HG02970 (cell line): Measurements from ENCODE around the gene KLHL35.
"Not testable (repeated sequence)": the region's sequence is repeated elsewhere in the genome, so short reads cannot be mapped to it uniquely, and the experiment has no call there.

Experiments used
- ATAC-seq: cut with Tn5 transposase; IDR thresholded peaks from one replicate; pipeline ENCODE4 v1.9.1; 2021; ENCODE audit warnings: mild to moderate bottlenecking, moderate library complexity, moderate number of reproducible peaks; ENCODE audit not compliant: unreplicated experiment, low FRiP score

The KLHL35 gene

GRCh38 chr11:75399344-75400145 is 33.5 kb downstream of the KLHL35 start, which contains the start of gene RPS3:
RPS3 (plus strand) TSS chr11:75399518; CDS start chr11:75399548, 30 bp downstream.
- ATAC-seq: peak; percentile 82

DNA sequence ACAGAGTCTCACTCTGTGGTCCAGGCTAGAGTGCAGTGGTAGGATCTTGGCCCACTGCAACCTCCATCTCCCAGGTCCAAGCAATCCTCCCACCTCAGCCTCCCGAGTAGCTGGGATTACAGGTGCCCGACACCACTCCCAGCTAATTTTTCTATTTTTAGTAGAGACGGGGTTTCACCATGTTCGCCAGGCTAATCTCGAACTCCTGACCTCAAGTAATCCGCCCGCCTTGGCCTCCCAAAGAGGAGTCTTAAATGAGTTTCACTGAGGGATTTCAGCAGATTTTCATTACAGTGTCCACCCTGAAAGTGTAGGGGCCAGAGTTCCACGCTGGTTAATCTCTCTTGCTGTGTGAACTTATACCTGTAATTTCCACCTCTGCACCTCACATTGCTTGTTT is 34.1 kb downstream of the KLHL35 start:
- no peak for ATAC-seq

DNA sequence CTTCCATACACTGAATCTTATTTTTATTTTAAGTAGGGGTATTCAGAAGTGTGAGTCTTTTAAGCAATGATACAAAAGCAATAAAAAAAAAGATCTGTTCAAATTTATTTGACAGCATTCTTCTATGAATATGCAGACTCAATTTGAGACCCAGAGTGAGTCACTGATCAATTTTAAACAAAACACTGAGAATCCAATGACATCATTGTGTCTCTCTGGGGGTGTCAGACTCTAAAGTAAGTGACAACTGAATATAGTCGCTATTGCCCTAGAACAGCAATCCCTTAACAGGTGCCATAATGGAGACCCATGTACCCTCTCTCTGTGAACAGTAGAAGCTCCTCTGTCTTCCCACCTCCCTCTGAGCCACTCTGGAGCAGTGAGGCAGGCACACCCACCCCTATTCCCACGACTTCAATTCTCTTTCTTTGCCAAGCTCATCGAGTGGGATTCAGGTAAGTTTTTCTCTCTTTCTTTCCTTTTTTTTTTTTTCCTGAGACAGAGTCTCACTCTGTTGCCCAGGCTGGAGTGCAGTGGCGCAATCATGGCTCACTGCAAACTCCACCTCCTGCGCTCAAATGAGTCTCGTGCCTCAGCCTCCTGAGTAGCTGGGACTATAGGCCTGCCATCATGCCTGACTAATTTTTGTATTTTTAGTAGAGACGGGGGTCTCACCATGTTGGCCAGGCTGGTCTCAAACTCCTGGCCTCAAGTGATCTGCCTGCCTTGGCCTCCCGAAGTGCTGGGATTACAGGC is 38.7 kb downstream of the KLHL35 start:
- no peak for ATAC-seq

- ATAC-seq: no peak
Observed at GRCh38 chr11:75389925-75390324, 43.1 kb downstream of the KLHL35 start.

- no peak for ATAC-seq
Observed at GRCh38 chr11:75389276-75389605, 43.8 kb downstream of the KLHL35 start.

DNA sequence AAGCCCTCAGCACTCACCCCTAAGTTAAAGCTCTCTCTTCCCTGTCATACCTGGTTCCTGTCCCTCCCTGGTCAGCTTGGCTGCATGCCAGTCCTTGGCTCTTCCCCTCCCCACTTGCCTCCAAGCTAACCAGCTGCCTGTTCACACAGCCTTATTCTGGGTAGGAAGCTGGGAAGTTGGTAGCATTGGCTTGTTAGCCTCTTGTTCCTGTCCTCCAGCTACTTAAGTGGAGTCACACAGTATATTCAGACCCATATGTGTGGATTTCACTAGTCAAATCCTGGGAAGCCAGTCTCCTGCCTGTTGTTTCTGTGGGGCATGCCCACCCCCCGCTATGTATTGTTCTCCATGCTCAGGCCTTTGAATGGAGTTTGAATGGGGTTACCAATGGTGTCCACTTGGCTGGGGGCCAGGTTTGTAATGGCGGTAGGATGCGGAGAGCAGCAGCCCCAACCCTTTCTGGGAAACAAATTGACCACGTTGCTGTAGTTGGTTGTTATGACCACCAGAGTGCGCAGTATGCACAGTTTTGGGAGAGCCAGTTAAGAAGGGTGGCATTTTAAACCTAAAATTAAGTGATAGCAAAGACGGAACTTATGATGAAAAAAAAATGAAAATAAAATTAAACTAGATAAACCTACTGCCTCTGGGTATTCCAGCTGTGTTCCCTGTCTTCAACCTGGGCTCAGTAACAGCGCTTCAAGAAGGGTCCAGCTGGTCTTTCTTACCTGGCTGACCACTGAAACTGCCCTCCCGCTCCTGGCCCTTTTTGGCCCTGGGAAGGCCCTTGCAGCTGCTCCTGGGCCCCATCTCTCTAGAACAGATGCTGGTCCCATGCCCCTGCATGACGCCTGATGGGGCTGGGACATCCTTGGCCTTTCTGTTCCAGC is 44.4 kb downstream of the KLHL35 start:
- no peak for ATAC-seq

- ATAC-seq: no peak
Observed at GRCh38 chr11:75387736-75388294, 45.2 kb downstream of the KLHL35 start.

GRCh38 chr11:75386942-75387630 is 45.9 kb downstream of the KLHL35 start:
- no peak for ATAC-seq

GRCh38 chr11:75384438-75385080 is 48.4 kb downstream of the KLHL35 start:
- ATAC-seq: no peak

DNA sequence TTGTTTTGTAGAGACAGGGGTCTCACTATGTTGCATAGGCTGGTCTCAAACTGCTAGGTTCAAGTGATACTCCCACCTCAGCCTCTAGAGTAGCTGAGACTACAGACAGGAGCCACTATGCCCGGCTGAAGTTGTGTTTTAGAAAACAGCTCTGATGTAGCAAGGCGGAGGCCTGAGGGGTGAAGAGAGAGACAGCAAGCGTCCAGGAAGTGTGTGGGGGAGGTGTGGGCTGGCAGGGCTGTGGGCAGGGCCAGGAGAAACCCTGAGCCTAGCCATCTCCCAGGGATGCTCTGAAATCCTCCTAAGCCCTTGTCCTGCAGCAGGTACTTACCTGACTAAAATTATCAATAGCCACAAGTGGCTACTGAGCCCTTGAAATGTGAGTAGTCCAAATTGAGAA is 49.8 kb downstream of the KLHL35 start:
- no peak for ATAC-seq

- ATAC-seq: no peak
Observed at GRCh38 chr11:75380716-75381420, 52.1 kb downstream of the KLHL35 start.

- ATAC-seq: no peak
Observed at GRCh38 chr11:75380245-75380644, 52.8 kb downstream of the KLHL35 start.

GRCh38 chr11:75378776-75379175 is 54.2 kb downstream of the KLHL35 start:
- not testable (repeated sequence) for ATAC-seq

- no peak for ATAC-seq
Observed at GRCh38 chr11:75376175-75376574, 56.8 kb downstream of the KLHL35 start.

DNA sequence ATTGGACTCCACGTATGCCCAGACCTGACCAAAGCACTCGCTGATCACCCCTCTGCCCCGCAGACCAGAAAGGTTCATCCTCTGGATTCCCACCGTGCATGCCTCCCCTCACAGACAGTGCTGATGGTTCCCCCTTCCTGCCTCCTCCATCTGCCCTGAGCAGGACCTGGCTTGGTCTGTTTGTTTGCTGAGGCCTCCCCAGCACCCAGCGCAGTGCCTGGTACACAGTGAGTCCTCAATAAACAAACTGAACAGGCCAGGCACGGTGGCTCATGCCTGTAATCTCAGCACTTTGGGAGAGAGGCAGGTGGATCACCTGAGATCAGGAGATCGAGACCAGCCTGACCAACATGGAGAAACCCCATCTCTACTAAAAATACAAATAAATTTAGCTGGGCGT is 57.4 kb downstream of the KLHL35 start:
- no peak for ATAC-seq

GRCh38 chr11:75374646-75375045 is 58.4 kb downstream of the KLHL35 start:
- no peak for ATAC-seq

GRCh38 chr11:75373201-75373600 is 59.8 kb downstream of the KLHL35 start:
- ATAC-seq: no peak
